ENCODE measurements around the gene TPD52L1.
A peak's percentile ranks its signal among the peaks of the same experiment; 100 is the strongest.
"Not testable (repeated sequence)": the region's sequence is repeated elsewhere in the genome, so short reads cannot be mapped to it uniquely, and the experiment has no call there.

Gene TPD52L1

GRCh38 chr6:125273965-125274364, 120.4 kb downstream of the TPD52L1 start:
- Mint-ChIP-seq H3K9me3 (no peaks in the 10 kb centered on the region), H3K27me3 (no peaks in the 10 kb centered on the region), H3K4me1 (peaks cover 28% of the 10 kb centered on the region), H3K36me3 (peaks cover 22% of the 10 kb centered on the region), H3K4me3 (no peak overlapping the region), H3K27ac (no peak overlapping the region)

DNA sequence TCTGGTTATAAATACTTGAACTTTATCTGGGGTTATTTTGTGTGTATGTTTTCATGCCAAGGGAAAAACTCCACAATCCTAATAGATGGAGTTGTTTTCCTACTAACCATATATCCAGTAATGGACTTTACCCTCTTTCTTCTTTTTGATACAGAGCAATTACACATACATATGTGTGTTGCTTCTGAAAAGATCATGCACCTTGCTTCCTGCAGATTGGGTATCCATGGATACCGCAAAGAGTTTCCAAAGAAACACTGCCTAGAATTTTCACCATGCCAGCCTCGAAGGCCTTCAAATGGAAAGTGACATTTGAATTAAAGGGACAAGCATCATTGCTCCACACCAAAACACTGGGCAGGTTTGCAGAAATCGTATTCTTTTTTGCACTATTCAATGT, 121.4 kb downstream of the TPD52L1 start:
- Mint-ChIP-seq H3K27ac (no peak overlapping the region), H3K9me3 (no peaks in the 10 kb centered on the region), H3K36me3 (peaks cover 27% of the 10 kb centered on the region), H3K4me3 (no peak overlapping the region), H3K27me3 (no peaks in the 10 kb centered on the region), H3K4me1 (peaks cover 36% of the 10 kb centered on the region)

DNA sequence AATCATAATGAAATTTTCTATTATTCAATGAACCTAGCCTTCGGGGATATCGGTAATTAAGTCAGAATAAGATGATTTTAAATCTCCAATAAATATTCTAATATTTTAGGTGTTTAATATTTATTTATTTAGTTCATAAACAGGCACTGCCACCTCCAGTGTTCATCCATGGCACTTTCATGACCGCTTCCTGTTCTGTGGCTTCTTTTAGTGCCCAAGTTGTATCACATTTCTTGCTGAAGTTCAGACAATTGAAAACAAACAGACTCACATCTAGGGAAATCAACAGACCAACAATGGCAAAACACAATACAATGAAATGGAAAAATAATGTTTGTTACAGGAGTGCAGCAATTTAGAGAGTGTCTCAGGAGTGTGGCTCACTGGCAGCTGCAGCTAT, 122.2 kb downstream of the TPD52L1 start:
- H3K36me3 Mint-ChIP-seq = peaks cover 29% of the 10 kb centered on the region
- H3K9me3 Mint-ChIP-seq = no peaks in the 10 kb centered on the region
- H3K27ac Mint-ChIP-seq = no peak overlapping the region
- H3K4me1 Mint-ChIP-seq = peaks cover 41% of the 10 kb centered on the region
- no peaks in the 10 kb centered on the region for H3K27me3 Mint-ChIP-seq
- no peak overlapping the region for H3K4me3 Mint-ChIP-seq

DNA sequence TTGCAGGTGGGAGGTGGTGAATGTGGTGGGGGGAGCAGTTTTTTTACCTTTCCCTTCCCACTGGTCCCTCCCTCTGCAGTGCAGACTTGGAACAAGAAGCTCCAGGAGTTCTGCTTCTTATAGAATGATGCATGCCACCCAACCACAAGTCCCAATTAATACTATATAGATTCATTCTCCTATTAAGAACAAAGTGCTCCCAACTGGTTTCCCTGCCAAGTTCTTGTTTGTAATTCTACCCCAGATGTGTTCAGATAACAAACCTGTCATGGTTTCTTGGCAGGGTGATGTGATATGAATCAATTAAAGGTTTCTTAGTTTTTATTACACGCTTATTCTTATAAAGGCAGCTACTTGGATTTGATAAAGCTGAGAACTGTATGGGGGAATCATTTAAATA, 124.3 kb downstream of the TPD52L1 start:
- H3K27ac Mint-ChIP-seq = peak overlapping the region; percentile 37
- H3K4me1 Mint-ChIP-seq = peaks cover 52% of the 10 kb centered on the region
- peaks cover 43% of the 10 kb centered on the region for H3K36me3 Mint-ChIP-seq
- no peaks in the 10 kb centered on the region for H3K27me3 Mint-ChIP-seq
- H3K4me3 Mint-ChIP-seq = no peak overlapping the region
- H3K9me3 Mint-ChIP-seq = peaks cover 7% of the 10 kb centered on the region

DNA sequence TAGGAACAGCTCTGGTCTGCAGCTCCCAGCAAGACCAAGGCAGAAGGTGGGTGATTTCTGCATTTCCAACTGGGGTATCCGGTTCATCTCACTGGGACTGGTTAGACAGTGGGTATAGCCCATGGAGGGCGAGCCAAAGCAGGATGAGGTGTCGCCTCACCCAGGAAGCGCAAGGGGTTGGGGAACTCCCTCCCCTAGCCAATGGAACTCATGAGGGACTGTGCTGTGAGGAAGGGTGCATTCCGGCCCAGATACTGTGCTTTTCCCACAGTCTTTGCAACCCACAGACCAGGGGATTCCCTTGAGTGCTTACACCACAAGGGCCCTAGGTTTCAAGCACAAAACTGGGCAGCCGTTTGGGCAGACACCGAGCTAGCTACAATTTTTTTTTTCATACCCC, 126.4 kb downstream of the TPD52L1 start:
- no peaks in the 10 kb centered on the region for H3K27me3 Mint-ChIP-seq
- H3K4me1 Mint-ChIP-seq = peaks cover 72% of the 10 kb centered on the region
- H3K36me3 Mint-ChIP-seq = peaks cover 57% of the 10 kb centered on the region
- no peak overlapping the region for H3K4me3 Mint-ChIP-seq
- no peak overlapping the region for H3K27ac Mint-ChIP-seq
- H3K9me3 Mint-ChIP-seq = peaks cover 15% of the 10 kb centered on the region

DNA sequence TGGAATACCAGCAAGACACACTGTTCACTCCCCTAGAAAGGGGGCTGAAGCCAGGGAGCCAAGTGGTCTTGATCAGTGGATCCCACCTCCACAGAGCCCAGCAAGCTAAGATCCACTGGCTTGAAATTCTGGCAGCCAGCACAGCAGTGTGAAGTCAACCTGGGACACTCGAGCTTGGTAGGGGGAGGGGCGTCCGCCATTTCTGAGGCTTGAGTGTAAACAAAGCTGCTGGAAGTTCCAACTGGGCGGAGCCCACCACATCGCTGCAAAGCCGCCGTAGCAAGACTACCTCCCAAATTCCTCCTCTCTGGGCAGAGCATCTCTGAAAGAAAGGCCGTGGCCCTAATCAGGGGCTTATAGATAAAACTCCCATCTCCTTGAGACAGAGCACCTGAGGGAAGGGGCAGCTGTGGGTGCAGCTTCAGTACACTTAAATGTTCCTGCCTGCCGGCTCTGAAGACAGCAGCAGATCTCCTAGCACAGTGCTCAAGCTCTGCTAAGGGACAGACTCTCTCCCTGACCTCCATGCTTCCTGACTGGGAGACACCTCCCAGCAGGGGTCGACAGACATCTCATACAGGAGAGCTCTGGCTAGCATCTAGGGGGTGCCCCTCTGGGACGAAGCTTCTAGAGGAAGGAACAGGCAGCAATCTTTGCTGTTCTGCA, 126.9 kb downstream of the TPD52L1 start:
- Mint-ChIP-seq H3K9me3 (peaks cover 19% of the 10 kb centered on the region), H3K4me1 (peaks cover 71% of the 10 kb centered on the region), H3K36me3 (peaks cover 59% of the 10 kb centered on the region)
- H3K27ac Mint-ChIP-seq, H3K4me3 Mint-ChIP-seq, H3K27me3 Mint-ChIP-seq: not testable (repeated sequence)

DNA sequence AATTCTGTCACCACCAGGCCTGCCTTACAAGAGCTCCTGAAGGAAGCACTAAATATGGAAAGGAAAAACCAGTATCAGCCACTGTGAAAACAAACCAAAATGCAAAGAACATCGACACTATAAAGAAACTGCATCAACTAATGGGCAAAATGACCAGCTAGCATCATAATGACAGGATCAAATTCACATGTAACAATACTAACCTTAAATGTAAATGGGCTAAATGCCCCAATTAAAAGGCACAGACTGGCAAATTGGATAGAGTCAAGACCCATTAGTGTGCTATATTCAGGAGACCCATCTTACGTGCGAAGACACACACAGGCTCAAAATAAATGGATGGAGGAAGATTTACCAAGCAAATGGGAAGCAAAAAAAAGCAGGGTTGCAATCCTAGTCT, 128.9 kb downstream of the TPD52L1 start:
- not testable (repeated sequence) for H3K27ac Mint-ChIP-seq, H3K27me3 Mint-ChIP-seq, H3K4me3 Mint-ChIP-seq
- peaks cover 73% of the 10 kb centered on the region for H3K4me1 Mint-ChIP-seq
- H3K9me3 Mint-ChIP-seq = peaks cover 20% of the 10 kb centered on the region
- H3K36me3 Mint-ChIP-seq = peaks cover 67% of the 10 kb centered on the region

GRCh38 chr6:125285353-125285752, 131.8 kb downstream of the TPD52L1 start:
- H3K36me3 Mint-ChIP-seq = peaks cover 76% of the 10 kb centered on the region
- no peak overlapping the region for H3K27ac Mint-ChIP-seq
- no peaks in the 10 kb centered on the region for H3K27me3 Mint-ChIP-seq
- peaks cover 20% of the 10 kb centered on the region for H3K9me3 Mint-ChIP-seq
- no peak overlapping the region for H3K4me3 Mint-ChIP-seq
- H3K4me1 Mint-ChIP-seq = peaks cover 61% of the 10 kb centered on the region

DNA sequence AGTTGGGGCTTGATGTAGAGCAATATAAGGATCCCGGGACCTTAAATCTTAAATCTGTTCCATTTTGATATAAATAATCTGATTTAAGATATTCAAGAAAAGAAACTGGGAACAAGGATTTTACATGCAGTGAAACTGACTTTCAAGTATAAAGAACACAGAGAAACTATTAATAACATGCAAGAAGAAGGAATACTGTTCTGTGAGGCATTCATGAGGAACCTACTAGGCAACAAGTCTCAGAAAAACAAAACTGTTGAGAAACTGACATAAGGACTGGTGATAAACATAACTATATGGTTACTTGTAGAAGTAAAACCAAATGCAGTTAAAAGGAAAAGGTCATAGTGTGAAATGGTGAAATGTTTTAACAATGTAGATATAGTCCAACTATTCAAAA, 132.4 kb downstream of the TPD52L1 start:
- no peak overlapping the region for H3K4me3 Mint-ChIP-seq
- H3K27ac Mint-ChIP-seq = no peak overlapping the region
- no peaks in the 10 kb centered on the region for H3K27me3 Mint-ChIP-seq
- H3K36me3 Mint-ChIP-seq = peaks cover 75% of the 10 kb centered on the region
- peaks cover 56% of the 10 kb centered on the region for H3K4me1 Mint-ChIP-seq
- H3K9me3 Mint-ChIP-seq = peaks cover 20% of the 10 kb centered on the region

- Mint-ChIP-seq H3K9me3 (peaks cover 14% of the 10 kb centered on the region), H3K4me1 (peaks cover 52% of the 10 kb centered on the region), H3K36me3 (peaks cover 78% of the 10 kb centered on the region), H3K27me3 (no peaks in the 10 kb centered on the region), H3K27ac (no peak overlapping the region), H3K4me3 (no peak overlapping the region)
These were observed 134.1 kb downstream of the TPD52L1 start for GRCh38 chr6:125287718-125288117.

DNA sequence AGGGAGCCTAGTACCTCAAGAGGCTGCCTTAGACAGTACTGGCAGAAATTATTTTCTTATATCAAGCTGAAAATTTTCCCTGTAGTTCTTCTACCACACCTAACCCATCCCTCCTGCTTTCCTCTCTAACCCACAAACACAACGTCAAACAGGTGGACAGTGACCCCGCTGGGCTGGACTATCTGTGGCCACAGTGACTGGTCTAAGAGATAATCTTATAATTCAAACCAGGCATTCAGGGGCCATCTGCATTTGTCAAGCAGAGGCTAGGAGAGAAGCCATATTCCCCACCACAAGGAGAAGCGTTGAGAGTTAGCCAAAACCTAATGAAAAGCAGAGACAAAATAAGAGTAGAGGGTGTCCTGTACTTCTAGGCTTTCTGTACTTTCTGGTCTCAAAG, 140.0 kb downstream of the TPD52L1 start:
- H3K4me3 Mint-ChIP-seq = no peak overlapping the region
- peaks cover 72% of the 10 kb centered on the region for H3K36me3 Mint-ChIP-seq
- H3K4me1 Mint-ChIP-seq = peaks cover 53% of the 10 kb centered on the region
- H3K27me3 Mint-ChIP-seq = no peaks in the 10 kb centered on the region
- peak overlapping the region; percentile 39 for H3K27ac Mint-ChIP-seq
- H3K9me3 Mint-ChIP-seq = no peaks in the 10 kb centered on the region

DNA sequence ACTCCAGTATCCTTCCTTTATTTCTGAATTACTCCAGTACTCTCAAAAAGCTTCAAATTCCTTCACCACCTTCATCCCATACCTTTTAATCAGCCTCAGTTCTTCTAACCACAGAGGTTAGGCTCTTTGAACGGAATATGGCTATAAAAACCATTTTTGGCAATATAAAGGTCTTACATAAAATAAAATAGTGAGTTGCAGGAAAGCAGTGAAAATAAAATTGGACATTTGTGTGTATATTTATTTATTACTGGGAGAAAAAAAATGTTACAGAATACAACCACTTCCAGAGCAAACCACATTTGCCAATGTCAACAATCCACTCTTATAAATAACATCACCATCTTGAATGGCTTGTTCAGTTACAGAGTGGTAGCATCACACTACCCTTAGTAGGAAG, 140.5 kb downstream of the TPD52L1 start:
- H3K36me3 Mint-ChIP-seq = peaks cover 72% of the 10 kb centered on the region
- peaks cover 57% of the 10 kb centered on the region for H3K4me1 Mint-ChIP-seq
- no peak overlapping the region for H3K4me3 Mint-ChIP-seq
- no peaks in the 10 kb centered on the region for H3K9me3 Mint-ChIP-seq
- no peak overlapping the region for H3K27ac Mint-ChIP-seq
- H3K27me3 Mint-ChIP-seq = no peaks in the 10 kb centered on the region

GRCh38 chr6:125294925-125295324, 141.4 kb downstream of the TPD52L1 start:
- H3K36me3 Mint-ChIP-seq = peaks cover 75% of the 10 kb centered on the region
- H3K4me1 Mint-ChIP-seq = peaks cover 66% of the 10 kb centered on the region
- no peak overlapping the region for H3K27ac Mint-ChIP-seq
- H3K27me3 Mint-ChIP-seq = no peaks in the 10 kb centered on the region
- H3K4me3 Mint-ChIP-seq = no peak overlapping the region
- no peaks in the 10 kb centered on the region for H3K9me3 Mint-ChIP-seq

- Mint-ChIP-seq H3K27ac (no peak overlapping the region), H3K4me3 (no peak overlapping the region), H3K36me3 (peaks cover 68% of the 10 kb centered on the region), H3K4me1 (peaks cover 78% of the 10 kb centered on the region), H3K27me3 (no peaks in the 10 kb centered on the region), H3K9me3 (no peaks in the 10 kb centered on the region)
These were observed 142.9 kb downstream of the TPD52L1 start for GRCh38 chr6:125296471-125296870.

GRCh38 chr6:125299257-125299656, 145.7 kb downstream of the TPD52L1 start:
- peak overlapping the region; percentile 99 for H3K27ac Mint-ChIP-seq
- H3K4me1 Mint-ChIP-seq = peaks cover 81% of the 10 kb centered on the region
- H3K4me3 Mint-ChIP-seq = peak overlapping the region; percentile 99
- no peaks in the 10 kb centered on the region for H3K9me3 Mint-ChIP-seq
- H3K36me3 Mint-ChIP-seq = peaks cover 48% of the 10 kb centered on the region
- no peaks in the 10 kb centered on the region for H3K27me3 Mint-ChIP-seq

GRCh38 chr6:125300992-125301434, 147.4 kb downstream of the TPD52L1 start:
- Mint-ChIP-seq H3K27me3 (no peaks in the 10 kb centered on the region), H3K4me3 (peak overlapping the region; percentile 99), H3K36me3 (peaks cover 34% of the 10 kb centered on the region), H3K9me3 (no peaks in the 10 kb centered on the region), H3K4me1 (peaks cover 65% of the 10 kb centered on the region), H3K27ac (peak overlapping the region; percentile 99)

Measured in activated naive CD4-positive, alpha-beta T cell treated with anti-CD3 and anti-CD28 coated beads, Interleukin-2, amount 50 U/mL, for 24 hours (primary cell).